HG02571 (cell line): ENCODE results near the gene SORCS3.

ENCODE experiments used
- ATAC-seq: cut with Tn5 transposase; IDR thresholded peaks from one replicate; pipeline ENCODE4 v1.9.1; 2021; ENCODE audit warnings: mild to moderate bottlenecking, moderate library complexity; ENCODE audit not compliant: unreplicated experiment

SORCS3 gene

DNA sequence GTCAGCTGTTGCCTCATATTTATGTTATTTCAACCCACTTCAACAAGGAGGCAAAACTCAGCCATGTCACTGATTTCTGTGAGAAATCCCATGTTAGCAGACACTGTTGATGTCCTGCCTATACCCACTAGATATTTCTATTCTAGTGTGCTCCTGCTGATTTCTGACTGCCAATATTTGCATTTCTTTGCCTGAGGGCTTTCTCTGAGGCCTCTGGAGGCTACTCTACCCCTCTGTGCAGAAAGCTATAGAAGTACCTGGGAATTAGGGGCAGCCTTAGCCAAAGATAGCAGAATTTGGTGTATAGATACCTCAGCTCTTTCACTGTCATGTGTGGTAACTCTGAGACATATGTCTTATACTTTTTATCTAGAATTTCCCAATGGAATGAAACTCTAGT lies 348.8 kb downstream of the SORCS3 start:
- ATAC-seq, result no peak

DNA sequence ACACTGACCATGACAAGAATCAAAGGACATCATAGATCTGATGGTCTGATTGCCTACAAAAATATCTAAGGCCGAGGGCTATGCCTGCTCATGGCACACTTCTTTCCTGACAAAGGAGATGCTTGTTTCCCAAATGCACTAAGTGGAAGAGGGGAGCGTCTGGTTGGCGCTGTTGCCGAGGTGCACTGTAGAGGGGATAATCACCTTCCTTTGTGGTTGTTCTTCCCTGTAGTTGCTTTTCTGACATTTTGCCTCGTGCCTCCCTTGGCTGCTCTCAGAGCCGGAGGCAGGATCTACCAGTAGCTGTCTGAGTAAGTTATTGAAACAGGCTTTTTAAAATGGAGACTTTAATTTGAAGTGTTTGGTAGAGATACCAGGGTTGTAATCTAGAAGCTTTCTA lies 352.0 kb downstream of the SORCS3 start:
- ATAC-seq, result no peak

DNA sequence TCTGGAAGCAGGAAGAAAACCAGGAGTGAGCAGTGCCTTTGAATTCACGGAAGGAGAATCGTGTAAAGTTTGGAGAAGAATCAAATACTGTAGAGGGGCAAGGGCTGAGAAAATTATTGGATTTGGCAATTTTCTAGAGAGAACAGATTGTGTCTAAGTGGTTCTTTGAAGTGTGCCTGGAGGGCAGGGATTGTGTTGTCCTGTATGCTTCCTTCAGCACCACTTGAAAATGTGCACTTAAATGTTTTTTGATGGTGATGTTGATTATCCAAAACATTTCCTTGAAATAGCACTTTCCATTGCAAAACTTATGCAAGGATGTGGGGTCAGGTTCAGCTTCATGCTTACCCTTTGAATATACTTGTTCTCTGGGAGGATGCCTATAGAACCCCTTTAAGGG lies 360.2 kb downstream of the SORCS3 start:
- no peak for ATAC-seq

DNA sequence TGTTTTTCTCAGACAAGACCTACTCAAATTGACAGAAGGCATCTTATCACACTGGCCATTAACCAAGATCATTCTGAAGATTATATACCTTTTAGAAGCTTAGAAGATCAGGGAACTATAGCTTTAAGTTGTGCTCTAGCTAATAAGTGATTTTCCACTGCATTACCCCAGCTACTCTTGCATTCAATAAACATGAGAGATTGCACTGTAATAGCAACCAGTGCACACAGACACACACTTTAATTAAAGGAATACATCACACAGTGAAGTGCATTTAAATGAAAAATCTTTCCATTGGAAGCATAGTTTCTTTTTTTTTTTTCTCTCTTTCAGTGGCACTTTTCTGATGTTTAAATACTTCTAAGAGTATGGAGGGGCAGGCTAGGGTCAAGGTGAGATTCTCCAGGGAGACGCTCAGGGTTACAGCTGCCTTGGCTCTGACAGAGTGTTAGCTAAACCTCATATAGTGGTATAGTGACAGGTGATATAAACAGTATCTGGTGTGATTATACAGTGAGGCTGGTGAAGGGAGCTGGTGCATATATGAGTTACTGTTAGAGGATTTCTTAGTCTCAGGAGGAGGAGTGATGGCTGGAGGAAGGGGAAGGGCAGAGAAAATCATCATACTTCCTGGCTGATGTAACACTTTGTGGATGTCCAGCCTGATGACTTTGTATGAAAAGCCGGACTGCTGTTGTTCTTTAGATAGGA lies 369.5 kb downstream of the SORCS3 start:
- ATAC-seq, result no peak

DNA sequence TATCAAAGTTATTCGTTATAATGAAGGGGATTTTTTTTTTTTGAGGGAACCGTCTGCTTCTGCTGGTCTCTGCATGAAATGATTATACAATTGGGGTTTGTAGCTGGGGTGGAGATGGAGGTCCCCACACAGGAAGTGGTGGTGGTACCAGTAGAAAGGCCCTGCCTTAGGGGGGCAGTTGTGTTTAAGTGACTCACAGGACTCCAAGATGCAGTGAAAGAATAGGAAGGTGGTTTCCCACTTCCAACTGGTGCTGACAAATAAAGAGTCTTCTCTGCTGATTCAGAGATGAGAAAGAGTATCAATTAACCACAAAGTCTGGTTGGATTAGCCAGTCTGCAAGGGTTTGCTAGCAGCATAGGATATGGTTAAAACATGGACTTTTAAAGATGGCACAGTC lies 376.0 kb downstream of the SORCS3 start:
- no peak for ATAC-seq

DNA sequence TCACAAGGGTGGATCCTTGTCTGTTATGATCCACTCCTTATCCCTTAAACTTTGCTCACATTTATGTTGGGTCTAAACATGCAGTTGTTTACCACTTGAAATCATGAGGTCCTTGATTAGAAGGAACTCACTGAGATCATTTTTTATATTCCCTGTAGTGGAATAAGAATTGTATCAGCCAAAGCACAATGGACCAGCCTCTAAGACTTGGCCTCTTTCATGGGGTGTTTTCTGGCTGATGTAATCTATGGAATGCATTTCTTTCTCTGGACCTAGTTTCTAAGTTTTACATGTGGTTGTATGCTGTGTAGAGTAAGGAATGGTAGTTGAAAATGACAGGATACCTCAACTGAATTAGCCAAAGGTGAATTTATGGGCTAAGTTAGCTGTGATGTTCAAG lies 376.6 kb downstream of the SORCS3 start:
- no peak for ATAC-seq

DNA sequence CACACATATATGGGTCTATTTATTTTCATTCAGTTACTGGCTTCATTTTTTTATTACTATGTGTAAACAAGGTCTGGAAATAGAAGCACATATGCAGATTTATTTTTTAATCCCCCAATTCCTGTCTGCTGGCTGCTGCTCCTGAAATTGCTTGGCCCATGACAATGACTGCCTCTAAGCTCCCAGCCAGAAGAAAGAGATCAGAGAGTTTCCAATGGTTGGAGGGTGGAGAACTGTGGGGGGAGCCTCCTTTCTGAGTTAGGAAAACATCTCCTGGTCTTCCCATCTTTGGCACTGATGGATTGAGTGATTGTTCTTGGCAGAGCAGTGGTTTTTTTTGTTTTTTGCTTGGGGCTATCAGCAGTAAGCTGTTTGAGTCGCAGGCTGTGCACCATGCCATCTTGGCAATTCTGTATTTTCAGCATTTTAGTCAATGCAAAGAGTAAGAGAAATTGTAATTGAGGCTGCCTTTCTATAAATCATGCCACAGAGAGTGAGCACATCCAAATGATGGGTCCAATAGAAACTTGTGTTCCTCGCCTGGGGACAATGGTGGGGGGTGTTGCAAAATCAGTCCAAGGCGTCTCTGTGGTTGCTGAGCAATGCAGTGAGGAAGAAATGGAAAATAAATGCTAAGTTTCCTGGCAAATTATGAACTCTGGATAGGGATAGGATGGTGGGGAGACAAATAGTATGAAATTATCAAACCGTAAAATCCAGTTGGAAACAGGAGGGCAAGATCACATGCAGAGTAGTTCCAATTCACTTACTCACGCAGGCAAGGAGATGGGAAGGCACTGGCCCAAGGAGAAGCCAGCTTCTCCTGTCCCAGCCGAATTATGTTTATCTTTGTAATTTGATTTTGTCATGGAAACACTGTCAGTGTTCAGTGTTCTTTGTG lies 382.4 kb downstream of the SORCS3 start:
- ATAC-seq, result no peak

DNA sequence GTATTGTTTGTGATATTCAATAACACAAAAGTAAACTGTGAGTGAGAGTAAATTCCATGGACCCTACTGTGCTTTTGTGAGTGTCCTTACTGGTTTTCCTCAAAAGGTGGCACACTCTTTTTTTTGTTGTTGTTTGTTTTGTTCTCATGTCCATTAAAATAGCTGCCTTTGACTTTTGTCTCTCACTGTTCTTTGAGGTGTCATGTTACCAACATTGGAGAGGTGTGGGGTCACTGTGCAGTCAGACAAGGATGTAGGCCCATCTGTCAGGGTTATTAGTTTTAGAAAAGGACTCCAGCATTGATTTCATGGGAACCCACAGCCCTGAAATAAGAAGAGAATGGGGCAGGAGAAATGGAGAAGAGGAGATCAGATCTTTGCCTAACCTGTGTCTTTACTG lies 383.1 kb downstream of the SORCS3 start:
- no peak for ATAC-seq

DNA sequence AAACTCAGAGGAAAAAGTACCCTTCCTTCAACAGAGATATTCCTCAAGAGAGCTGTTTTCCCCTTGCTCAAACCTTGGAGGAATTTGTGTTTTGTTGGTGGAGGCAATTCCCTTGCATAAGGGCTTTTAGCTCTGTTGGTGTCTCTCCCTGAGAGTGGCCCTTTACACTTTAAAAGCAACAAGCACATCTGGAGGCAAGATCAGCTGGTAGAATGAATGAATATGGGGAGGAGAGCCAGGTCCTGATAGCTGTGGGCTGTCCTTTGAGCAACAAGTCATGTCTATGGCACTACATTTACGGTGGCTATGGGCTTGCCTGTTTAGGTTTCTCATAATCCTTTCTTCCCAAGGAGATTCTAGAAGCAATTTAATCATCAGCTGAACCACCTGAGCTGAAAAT lies 384.0 kb downstream of the SORCS3 start:
- ATAC-seq, result no peak

DNA sequence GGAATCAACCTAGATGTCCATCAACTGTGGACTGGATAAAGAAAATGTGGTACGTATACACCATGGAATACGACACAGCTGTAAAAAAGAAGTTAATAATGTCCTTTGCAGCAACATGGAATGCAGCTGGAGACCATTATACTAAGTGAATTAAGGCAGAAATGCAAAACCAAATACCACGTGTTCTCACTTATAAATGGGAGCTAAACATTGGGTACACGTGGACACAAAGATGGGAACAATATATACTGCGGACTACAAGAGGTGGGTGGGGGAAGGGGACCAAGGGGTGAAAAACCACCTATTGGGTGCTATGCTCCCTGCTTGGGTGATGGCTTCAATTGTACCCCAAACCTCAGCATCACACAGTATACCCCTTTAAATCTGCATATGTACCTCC lies 385.5 kb downstream of the SORCS3 start:
- ATAC-seq, result no peak

DNA sequence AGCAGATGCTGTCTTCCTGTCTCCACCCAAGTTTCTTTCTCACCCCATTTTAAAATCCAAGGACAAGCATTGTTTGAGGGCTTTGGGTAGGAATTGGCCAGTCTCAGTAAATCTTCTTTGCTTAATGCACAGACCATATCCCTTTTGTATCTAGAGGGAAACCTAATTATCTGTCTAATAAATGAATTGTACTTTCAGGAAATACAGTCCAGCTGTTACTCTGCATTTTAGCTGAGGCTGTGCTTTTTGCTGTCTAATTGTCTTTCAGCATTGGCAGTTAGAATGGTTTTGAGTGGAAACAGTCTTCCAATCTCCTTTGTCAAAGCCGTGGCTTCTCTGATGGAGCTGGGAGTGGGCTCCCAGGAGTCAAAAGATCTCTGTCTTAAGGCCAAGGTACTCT lies 388.2 kb downstream of the SORCS3 start:
- ATAC-seq, result no peak

DNA sequence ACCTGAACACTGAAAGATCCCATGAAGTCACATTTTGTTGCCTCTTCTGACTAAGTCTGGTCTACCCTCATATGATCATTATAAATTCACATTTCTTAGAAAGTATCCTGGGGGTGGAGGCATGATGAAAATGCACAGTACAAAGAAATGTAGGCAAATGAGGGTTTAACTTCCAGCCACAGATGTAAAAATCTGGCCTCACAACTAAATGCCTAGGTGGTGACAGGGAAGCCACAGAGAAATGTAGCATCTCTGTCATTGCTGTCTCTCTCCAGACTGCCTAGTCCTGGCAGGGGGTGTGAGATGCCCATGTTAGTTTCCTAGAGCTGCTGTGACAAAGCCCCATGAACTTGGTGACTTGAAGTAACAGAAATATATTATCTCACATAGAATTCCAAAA lies 395.9 kb downstream of the SORCS3 start:
- ATAC-seq, result no peak

DNA sequence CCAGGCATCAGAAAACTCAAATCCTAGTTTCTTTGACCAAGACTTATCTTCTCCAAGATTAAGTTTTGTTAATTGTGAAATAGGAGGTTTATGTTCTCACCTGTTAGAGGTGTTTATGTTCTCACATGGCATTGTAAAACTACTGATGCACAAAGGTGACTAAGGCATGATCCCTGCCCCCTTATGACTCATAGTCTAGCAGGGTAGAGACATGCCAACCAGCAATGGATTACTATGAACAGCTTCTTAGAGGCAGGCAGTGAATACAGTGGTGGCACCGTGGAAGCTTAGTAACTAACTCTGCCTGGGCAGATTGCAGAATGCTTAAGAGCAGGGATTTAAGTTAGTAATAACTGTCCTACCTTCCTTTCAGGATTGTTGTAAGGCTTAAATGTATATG lies 400.9 kb downstream of the SORCS3 start:
- ATAC-seq, result no peak

DNA sequence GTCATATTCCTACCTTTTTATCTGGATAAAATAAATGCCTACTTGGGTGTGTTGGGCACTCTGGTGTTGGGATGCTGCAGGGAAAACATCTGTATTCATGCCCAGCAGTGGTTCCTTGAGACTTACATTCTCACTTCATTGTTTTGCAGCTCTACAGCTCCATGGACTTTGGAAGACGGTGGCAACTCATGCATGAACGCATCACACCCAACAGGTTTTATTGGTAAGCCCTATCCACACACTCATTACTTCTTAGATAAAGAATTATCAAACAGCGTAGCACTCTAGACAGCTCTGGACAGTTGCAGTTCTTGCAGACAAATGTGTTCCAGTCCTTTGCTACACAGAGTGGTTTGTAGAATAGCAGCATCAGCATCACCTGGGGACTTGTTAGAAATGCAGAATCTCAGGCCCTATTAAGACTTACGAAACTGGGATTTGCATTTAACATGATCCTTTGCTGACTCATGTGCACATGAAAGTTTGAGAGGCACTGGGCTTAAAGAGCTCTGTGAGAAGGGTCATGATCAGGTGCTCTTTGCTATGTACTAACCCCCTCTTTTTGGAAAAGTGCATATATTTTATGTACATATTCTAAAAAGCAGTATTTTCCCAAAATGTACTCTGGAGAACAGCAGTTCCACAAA lies 401.9 kb downstream of the SORCS3 start:
- ATAC-seq, result no peak

DNA sequence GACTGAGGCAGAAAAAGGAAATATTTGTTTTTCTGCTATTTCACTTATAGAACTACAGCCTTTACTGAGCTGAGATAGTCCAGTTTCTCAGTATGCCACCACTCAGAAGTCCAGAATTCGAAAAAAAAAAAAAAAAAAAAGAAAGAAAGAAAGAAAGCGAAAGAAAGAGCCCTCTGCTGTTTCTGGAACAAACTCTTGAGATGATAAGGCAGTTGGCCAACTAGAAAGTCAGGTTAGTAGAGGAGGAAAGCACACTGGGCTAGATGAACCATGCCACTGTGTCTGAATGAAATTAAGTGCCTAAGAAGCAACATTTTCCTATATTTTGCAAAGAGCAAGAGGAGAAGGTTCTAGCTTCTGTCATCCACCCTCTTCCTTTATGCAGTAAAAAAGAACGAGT lies 403.8 kb downstream of the SORCS3 start:
- ATAC-seq, result no peak

DNA sequence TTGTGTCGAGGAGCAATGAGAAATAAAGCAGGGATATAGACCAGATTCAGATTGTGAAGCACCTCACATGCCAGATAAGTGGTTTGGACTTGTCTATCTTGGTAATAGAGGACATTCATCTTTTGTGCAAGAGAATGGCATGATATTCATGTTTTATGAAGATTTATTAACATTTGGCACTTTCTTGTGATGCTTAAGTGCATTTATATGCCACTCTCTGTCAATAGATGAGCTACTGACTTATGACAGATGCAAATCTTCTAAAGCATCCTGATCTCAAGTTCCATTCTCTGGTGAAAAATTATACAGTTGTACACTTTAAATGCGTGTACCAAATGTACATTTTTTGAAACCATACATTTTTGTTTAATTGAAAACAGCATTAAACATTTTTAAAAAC lies 415.3 kb downstream of the SORCS3 start:
- no peak for ATAC-seq

DNA sequence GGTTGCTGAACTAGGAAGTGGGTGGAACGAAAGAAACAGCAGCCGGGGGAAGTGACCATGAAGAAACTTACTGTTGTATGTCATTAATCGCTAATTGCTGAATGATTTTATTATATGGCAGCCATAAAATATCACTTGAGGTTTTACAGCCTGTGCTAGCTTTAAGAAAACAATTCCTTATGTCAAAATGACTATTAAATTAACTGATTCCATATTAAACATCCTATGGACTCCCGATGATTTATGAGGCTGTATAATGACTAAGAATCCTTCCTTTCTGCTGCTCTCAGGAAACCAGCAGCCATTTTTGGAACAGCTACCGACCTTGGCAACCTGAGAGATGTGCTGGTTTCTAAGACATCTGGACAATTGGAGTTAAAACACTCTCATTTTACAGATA lies 421.9 kb downstream of the SORCS3 start:
- no peak for ATAC-seq

DNA sequence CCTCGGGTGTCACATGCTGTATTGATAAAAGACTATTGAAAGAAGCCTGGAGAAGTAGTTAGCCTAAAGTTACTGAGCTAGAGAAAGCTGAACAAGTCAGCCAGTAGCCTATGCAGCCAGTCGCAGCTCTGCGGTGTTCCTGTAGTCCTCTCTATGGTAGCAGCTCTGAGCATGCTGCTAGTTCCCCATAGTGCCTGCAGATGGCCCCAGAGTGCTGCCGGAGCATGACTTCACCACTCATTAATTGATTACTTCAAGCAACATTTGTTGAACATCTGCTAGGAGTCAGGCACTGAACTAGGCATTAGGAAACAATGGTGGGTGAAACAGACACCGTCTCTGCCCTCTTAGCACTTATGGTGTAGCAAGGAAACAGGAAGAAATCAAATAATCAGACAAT lies 422.7 kb downstream of the SORCS3 start:
- no peak for ATAC-seq

DNA sequence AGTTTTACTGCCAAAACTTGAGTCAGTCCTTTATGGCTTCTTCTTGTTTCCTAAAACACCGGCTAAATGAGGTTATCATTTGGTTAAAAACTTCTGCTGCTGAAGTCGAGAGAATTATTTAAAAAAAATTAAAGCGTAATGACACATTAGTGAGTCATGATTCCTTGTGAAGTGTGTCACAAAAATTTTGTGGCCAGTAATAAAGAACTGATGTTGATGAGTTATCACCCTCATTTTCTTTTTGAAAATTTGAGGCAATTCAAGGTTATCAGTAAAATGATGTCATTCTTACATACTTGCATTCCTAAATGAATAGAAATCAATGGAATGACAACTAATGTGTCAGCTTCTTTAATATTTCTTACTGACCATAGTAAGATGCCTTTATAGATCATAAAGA lies 427.4 kb downstream of the SORCS3 start:
- ATAC-seq, result no peak

DNA sequence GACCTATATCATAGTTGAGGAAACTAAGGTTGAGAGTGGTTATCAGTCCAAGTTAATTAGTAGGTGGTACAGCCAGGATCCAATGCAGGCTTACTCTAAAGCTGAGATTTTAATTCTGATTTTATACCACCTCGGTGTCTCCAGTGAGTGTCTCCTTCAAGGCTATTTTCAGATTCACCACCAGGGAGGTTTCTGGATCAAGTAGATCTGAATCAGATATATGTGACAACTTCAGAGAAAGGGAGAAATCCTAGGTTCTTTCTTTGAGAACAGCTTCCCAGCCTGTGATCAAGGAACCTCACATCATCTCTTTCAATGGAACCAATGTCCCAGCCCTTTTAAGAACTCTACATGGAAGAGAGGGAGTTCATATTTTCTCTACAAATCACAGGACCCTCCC lies 429.2 kb downstream of the SORCS3 start:
- no peak for ATAC-seq

DNA sequence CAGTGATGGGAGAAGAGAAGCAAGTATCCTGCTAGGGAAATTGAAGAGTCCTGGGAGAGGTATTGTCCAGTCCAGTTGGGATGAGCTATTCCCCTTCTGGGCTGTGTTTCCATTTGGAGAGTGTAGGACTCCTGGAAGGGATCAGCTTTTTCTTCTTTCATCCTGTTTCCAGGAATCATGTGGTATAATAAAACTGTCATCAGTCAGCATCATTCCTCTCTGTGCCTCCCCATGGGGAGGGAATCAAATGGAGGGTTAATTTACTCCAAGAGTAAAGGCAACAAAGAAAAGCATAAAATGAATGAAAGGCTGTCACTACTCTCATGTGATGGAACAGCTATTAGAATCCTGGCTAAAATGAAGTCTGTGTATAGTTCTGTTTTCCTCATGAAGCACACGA lies 429.9 kb downstream of the SORCS3 start:
- ATAC-seq, result no peak

DNA sequence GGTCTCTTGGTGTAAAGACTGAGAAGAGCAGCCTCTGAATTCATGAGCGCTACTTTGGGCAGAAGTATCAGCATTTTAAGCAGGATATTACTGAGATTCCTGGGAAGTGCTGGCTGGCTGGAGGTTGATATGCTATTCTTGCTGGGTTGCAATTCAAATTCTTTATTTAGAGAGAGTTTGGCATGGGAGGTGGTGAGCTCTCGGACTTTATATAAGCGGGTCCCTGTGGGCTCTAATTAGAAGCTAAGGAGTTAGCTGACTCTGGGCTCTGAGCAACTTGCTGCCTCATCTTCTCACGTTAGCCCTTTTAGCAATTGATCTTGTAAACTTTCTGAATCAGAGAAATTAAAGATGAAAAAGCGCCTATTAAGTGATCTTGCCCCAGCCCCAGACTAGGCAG lies 430.9 kb downstream of the SORCS3 start:
- no peak for ATAC-seq
